ENCODE results near the gene CSAD. TPM values are rescaled to one million over a fixed set of nuclear protein-coding genes. Genes with fewer than 3 reads are reported as not detected.

Gene CSAD
- total RNA-seq (2014; rRNA removed; shearing (Covaris generic)): 13.4 and 14.2 TPM in 2 replicates
- polyA plus RNA-seq (2016; fragmentation: Nextera tagmentation; extraction: Ambion mirVana): 6.1 and 8.6 TPM in 2 replicates

GRCh38 chr12:53180220-53180930, at the start of gene CSAD, which contains the start of gene ZNF740:
CSAD (minus strand) TSS chr12:53180925; CDS start chr12:53173470, 7,455 bp downstream.
ZNF740 (plus strand) TSS chr12:53180722; CDS start chr12:53181984, 1,262 bp downstream.
- peaks cover 65% of the 10 kb centered on the region for H3K79me2 ChIP-seq (ENCODE audit: insufficient read depth)
- in situ Hi-C loops (cut with MboI): no loop called here
- H3K27me3 ChIP-seq (replicated peaks; ENCODE audit: insufficient read depth): no peaks in the 10 kb centered on the region
- no peaks in the 10 kb centered on the region; the same call in 1 of the 2 replicates for H4K20me1 ChIP-seq (ENCODE audit: insufficient read depth)
- peaks cover 13% of the 10 kb centered on the region; the same call in 1 of the 2 replicates for H3K36me3 ChIP-seq (ENCODE audit: low read depth)
- peak within 1 kb of the TSS; percentile 93 for H2AFZ ChIP-seq
- peak within 1 kb of the TSS; percentile 94 for H3K27ac ChIP-seq
- peaks cover 38% of the 10 kb centered on the region for H3F3A ChIP-seq (ENCODE audit: insufficient read depth)
- peak within 1 kb of the TSS; percentile 95 for H3K4me2 ChIP-seq (ENCODE audit: unreplicated experiment)
- H3K9me3 ChIP-seq (ENCODE audit: low read depth): no peaks in the 10 kb centered on the region
- H3K9ac ChIP-seq: peak within 1 kb of the TSS; percentile 91
- H3K4me3 ChIP-seq: peak within 1 kb of the TSS; percentile 72
- 1% methylated on average over 40 to 60 of the region's 70 CpGs for WGBS, 2 experiments (ENCODE audit: low coverage in 1 of 2, low lambda C conversion rate in 2 of 2, missing lambda C conversion rate in 2 of 2)
- no peaks in the 10 kb centered on the region for H3K9me2 ChIP-seq (ENCODE audit: insufficient read depth)
- TF ChIP-seq EZH2 (IDR thresholded peaks at IDR 0.05; ENCODE audit: insufficient read depth, poor library complexity, severe bottlenecking): no peak
- H3K4me1 ChIP-seq (ENCODE audit: insufficient read depth): peaks cover 36% of the 10 kb centered on the region
- DNase-seq: peak; percentile 99

GRCh38 chr12:53230108-53230845, 49.6 kb upstream of the CSAD start:
- WGBS, 2 experiments (ENCODE audit: low coverage in 1 of 2, low lambda C conversion rate in 2 of 2, missing lambda C conversion rate in 2 of 2): 32 to 64% methylated on average over 4 to 10 of the region's 10 CpGs
- Histone ChIP-seq H3K9me2 (ENCODE audit: insufficient read depth) (no peaks in the 10 kb centered on the region), H3K9ac (no peak overlapping the region), H3K9me3 (ENCODE audit: low read depth) (no peaks in the 10 kb centered on the region), H3K4me1 (ENCODE audit: insufficient read depth) (peaks cover 35% of the 10 kb centered on the region), H3K79me2 (ENCODE audit: insufficient read depth) (peaks cover 15% of the 10 kb centered on the region), H3K36me3 (ENCODE audit: low read depth) (no peaks in the 10 kb centered on the region), H2AFZ (no peak overlapping the region), H3K27me3 (replicated peaks; ENCODE audit: insufficient read depth) (no peaks in the 10 kb centered on the region), H3K27ac (no peak overlapping the region), H3K4me3 (peak overlapping the region; percentile 74; the same call in 1 of the 2 replicates), H3F3A (ENCODE audit: insufficient read depth) (peaks cover 15% of the 10 kb centered on the region), H4K20me1 (ENCODE audit: insufficient read depth) (no peaks in the 10 kb centered on the region), H3K4me2 (ENCODE audit: unreplicated experiment) (peak overlapping the region; percentile 24)
- in situ Hi-C loops (cut with MboI): no loop called here
- DNase-seq: no peak
- TF ChIP-seq EZH2phosphoT487 (IDR thresholded peaks at IDR 0.05; ENCODE audit: insufficient read depth, low read depth): no peak
- TF ChIP-seq EZH2 (IDR thresholded peaks at IDR 0.05; ENCODE audit: insufficient read depth, poor library complexity, severe bottlenecking): no peak

- Histone ChIP-seq H3K4me2 (ENCODE audit: unreplicated experiment) (no peak overlapping the region), H3K27ac (no peak overlapping the region)
Observed at GRCh38 chr12:53229454-53229853, 48.7 kb upstream of the CSAD start.

GRCh38 chr12:53227836-53228235, 47.1 kb upstream of the CSAD start:
- no peaks in the 10 kb centered on the region for H3K27me3 ChIP-seq (replicated peaks; ENCODE audit: insufficient read depth)
- no peak overlapping the region for H3K9ac ChIP-seq
- no peak overlapping the region for H3K4me2 ChIP-seq (ENCODE audit: unreplicated experiment)
- H3K9me2 ChIP-seq (ENCODE audit: insufficient read depth): no peaks in the 10 kb centered on the region
- TF ChIP-seq EZH2phosphoT487 (IDR thresholded peaks at IDR 0.05; ENCODE audit: insufficient read depth, low read depth) (no peak), EZH2 (IDR thresholded peaks at IDR 0.05; ENCODE audit: insufficient read depth, poor library complexity, severe bottlenecking) (no peak)
- no peak overlapping the region for H3K27ac ChIP-seq
- in situ Hi-C loops (cut with MboI): no loop called here
- H4K20me1 ChIP-seq (ENCODE audit: insufficient read depth): no peaks in the 10 kb centered on the region
- H3K36me3 ChIP-seq (ENCODE audit: low read depth): no peaks in the 10 kb centered on the region
- peaks cover 15% of the 10 kb centered on the region for H3K79me2 ChIP-seq (ENCODE audit: insufficient read depth)
- H3F3A ChIP-seq (ENCODE audit: insufficient read depth): peaks cover 34% of the 10 kb centered on the region
- H3K4me3 ChIP-seq: no peak overlapping the region
- H3K4me1 ChIP-seq (ENCODE audit: insufficient read depth): peaks cover 43% of the 10 kb centered on the region
- WGBS, 2 experiments (ENCODE audit: low coverage in 1 of 2, low lambda C conversion rate in 2 of 2, missing lambda C conversion rate in 2 of 2): 7 to 29% methylated on average over 1 of the region's 1 CpG
- no peak for DNase-seq
- no peaks in the 10 kb centered on the region for H3K9me3 ChIP-seq (ENCODE audit: low read depth)
- H2AFZ ChIP-seq: no peak overlapping the region

More at GRCh38 chr12:53229454-53229853, 48.7 kb upstream of the CSAD start:
- Histone ChIP-seq H3F3A (ENCODE audit: insufficient read depth) (peaks cover 22% of the 10 kb centered on the region), H3K9me3 (ENCODE audit: low read depth) (no peaks in the 10 kb centered on the region), H4K20me1 (ENCODE audit: insufficient read depth) (no peaks in the 10 kb centered on the region), H3K27me3 (replicated peaks; ENCODE audit: insufficient read depth) (no peaks in the 10 kb centered on the region), H3K79me2 (ENCODE audit: insufficient read depth) (peaks cover 15% of the 10 kb centered on the region), H3K9me2 (ENCODE audit: insufficient read depth) (no peaks in the 10 kb centered on the region), H3K36me3 (ENCODE audit: low read depth) (no peaks in the 10 kb centered on the region), H3K4me1 (ENCODE audit: insufficient read depth) (peaks cover 42% of the 10 kb centered on the region), H2AFZ (no peak overlapping the region), H3K9ac (no peak overlapping the region), H3K4me3 (no peak overlapping the region)
- TF ChIP-seq EZH2 (IDR thresholded peaks at IDR 0.05; ENCODE audit: insufficient read depth, poor library complexity, severe bottlenecking) (no peak), EZH2phosphoT487 (IDR thresholded peaks at IDR 0.05; ENCODE audit: insufficient read depth, low read depth) (no peak)
- 92 to 98% methylated on average over 2 of the region's 2 CpGs for WGBS, 2 experiments (ENCODE audit: low coverage in 1 of 2, low lambda C conversion rate in 2 of 2, missing lambda C conversion rate in 2 of 2)
- in situ Hi-C loops (cut with MboI): no loop called here
- no peak for DNase-seq
